CD1c-positive myeloid dendritic cell (primary cell): ENCODE measurements around the gene AKNA.

ENCODE experiments used
- DNase-seq: peaks from one replicate; pipeline ENCODE4 v3.0.0-alpha.2; 2016; ENCODE audit errors: extremely low spot score

AKNA gene

DNA sequence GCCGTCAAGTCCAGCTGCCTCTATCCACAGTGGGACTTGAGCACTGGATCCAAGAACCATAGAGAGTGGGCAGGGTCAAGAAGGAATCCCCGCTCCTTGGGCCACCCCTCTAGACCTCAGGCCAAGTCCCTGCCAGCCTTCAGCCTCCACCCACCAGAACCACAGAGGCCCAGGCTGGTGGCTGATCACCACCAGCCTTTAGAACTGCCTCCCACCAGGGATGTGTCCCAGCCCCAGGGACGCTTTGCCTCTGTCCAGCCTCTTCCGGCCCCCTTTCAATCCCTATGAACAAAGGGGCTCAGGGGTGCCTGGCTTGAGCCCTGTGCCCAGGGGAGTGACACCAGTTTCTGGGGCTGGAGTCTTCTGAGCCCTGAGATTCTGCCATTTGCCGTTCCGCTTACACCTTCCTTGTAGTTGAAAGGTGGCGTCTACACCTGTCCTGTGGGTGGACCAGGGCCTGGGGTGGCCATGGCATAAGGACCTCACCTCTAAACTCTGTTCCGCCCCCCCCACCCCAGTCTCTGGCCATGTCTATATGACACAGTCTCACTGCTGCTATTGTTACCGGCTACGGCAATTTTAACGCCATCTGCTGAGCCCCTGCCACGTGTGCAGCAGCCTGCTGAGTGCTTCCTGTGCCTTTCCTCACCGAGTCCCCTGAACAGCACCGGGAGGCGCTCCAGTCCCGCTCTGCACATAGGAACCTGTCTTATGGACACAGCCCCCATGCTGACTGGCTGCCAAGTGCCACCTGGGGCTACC, 100.6 kb downstream of the AKNA start:
- no peak for DNase-seq

DNA sequence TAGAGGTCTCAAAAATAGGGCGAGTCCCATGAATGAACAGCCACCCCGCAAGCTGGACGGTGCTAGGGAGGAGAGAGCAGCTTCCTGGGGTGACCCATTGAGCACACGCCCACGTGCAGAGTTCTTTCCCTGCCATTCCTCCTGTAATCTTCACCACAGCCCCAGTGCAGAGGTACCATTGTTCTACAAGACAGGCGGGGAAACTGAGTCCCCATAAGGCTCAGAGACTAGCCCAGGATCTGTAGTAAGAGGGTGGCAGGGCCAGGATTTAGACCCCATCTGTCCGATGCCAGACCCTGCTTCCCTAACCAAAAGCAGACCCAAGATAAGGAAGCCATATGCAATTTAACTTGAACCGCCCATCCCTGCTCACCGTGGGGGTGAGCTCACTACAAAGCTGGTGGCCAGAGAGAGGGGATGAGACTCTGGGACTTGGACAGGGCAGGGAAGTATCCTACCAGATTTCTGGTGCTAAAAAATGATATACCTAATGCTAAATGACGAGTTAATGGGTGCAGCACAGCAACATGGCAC, 101.6 kb downstream of the AKNA start:
- DNase-seq: no peak

DNA sequence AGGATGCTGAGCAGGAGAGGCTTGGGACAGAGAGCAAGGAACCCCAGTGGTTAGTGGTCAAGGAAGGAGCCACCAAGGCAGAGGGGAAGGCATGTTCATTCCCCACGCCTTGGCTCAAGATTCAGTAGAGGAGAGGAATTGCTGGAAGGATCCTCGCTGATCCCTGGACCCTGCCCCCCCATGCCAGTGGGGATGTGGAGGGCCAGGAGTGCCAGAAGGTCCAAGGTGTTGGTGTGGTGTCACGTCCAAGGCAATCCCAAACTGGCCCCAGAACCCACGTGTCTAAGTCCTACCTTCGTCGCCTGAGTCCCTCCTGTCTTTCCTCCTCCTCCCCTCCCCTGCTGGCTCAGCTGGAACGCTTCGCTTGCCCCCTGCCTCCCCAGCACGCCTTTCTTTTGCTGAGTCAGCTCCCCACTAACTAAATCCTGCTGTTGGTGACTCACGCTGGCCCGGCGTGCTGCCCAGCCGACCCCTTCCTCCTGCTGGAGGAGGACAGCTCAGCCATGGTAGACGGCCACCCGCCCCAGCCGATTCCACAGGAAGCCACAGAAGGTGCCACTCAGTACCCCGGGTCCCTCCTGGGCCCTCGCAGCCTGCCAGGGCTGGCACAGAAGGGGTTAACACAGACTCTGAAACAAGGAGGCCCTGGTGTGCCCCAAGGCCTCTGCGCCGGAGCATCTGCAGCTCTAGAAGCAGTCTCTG, 102.5 kb downstream of the AKNA start:
- DNase-seq: no peak

DNA sequence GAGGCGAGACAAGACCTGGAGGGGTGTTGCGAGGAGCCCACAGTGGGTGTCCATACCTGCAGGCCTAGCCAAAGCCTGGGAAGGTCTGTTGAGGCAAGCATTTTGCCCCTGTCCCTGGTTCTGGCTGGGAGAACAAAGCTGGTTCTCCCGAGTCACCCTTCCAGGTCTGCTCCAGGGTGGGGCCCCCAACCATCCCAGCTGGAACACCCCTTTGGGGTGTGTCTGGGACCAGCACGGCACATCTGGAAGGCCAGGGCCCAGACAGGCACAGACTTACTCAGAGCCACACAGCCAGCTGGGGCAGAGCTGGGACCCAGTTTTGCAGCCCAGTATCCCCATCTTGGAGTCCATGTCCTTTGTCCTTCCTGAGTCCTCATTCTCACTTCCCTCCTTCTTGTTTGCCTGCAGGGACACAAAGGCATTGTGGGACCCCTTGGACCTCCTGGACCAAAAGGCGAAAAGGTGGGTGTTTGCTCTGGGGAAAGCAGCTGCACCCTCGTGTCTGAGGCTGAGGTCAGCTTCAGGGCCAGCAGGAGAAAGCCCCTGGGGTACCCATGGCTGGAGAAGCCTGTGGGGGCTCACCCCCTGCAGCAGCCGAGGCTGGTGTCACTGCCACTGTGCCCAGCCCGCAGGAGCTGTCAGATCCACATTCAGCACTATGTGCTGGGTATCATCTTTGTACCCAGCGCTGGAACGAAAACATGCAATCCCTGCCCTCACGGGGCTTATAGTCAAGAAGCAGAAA, 103.3 kb downstream of the AKNA start:
- no peak for DNase-seq
